ENCODE results near the gene CMTM3.

GRCh38 chr16:66563574-66564334 lies 40.8 kb upstream of the CMTM3 start:
- TF ChIP-seq, protein P1, sequence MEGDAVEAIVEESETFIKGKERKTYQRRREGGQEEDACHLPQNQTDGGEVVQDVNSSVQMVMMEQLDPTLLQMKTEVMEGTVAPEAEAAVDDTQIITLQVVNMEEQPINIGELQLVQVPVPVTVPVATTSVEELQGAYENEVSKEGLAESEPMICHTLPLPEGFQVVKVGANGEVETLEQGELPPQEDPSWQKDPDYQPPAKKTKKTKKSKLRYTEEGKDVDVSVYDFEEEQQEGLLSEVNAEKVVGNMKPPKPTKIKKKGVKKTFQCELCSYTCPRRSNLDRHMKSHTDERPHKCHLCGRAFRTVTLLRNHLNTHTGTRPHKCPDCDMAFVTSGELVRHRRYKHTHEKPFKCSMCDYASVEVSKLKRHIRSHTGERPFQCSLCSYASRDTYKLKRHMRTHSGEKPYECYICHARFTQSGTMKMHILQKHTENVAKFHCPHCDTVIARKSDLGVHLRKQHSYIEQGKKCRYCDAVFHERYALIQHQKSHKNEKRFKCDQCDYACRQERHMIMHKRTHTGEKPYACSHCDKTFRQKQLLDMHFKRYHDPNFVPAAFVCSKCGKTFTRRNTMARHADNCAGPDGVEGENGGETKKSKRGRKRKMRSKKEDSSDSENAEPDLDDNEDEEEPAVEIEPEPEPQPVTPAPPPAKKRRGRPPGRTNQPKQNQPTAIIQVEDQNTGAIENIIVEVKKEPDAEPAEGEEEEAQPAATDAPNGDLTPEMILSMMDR (conservative IDR thresholded peaks at IDR 0.05; ENCODE audit: low read depth, low read length) = no peak
- TF ChIP-seq RFX5 (IDR thresholded peaks at IDR 0.05; ENCODE audit: low read depth, low read length) (no peak), MAFK (IDR thresholded peaks at IDR 0.05; ENCODE audit: low read depth, low read length) (no peak), POLR2A (IDR thresholded peaks at IDR 0.05; ENCODE audit: low read depth, low read length) (no peak), CEBPB (IDR thresholded peaks at IDR 0.05; ENCODE audit: low read depth, low read length) (no peak), SMC3 (IDR thresholded peaks at IDR 0.05; ENCODE audit: low read depth, low read length) (no peak), MXI1 (IDR thresholded peaks at IDR 0.05; ENCODE audit: borderline replicate concordance, low read depth, low read length) (no peak), ELK1 (IDR thresholded peaks at IDR 0.05; ENCODE audit: borderline replicate concordance, low read depth, low read length) (no peak), RAD21 (IDR thresholded peaks at IDR 0.05; ENCODE audit: low read length) (no peak)
- TF ChIP-seq, protein P2, sequence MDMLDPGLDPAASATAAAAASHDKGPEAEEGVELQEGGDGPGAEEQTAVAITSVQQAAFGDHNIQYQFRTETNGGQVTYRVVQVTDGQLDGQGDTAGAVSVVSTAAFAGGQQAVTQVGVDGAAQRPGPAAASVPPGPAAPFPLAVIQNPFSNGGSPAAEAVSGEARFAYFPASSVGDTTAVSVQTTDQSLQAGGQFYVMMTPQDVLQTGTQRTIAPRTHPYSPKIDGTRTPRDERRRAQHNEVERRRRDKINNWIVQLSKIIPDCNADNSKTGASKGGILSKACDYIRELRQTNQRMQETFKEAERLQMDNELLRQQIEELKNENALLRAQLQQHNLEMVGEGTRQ (IDR thresholded peaks at IDR 0.05; ENCODE audit: low read depth, low read length) = no peak
